Right ventricle myocardium superior (tissue), 1 donor: Measurements from ENCODE around the gene DCX. TPM values are rescaled to one million over a fixed set of nuclear protein-coding genes. Genes with fewer than 3 reads are reported as not detected.
A peak's percentile ranks its signal among the peaks of the same experiment; 100 is the strongest.
"Not testable (repeated sequence)": the region's sequence is repeated elsewhere in the genome, so short reads cannot be mapped to it uniquely, and the experiment has no call there.

Experiments
- ATAC-seq: fragments of 200-7000 bp; cut with Tn5 transposase; one replicate; pipeline ENCODE4 v1.9.1; 2020; ENCODE audit warnings: mild to moderate bottlenecking; ENCODE audit not compliant: poor library complexity
- DNase-seq: peaks from one replicate; pipeline ENCODE4 v3.0.0-alpha.2; 2020
- intact Hi-C: fragments of 100-400 bp; cut with DNase I; formaldehyde crosslinking; loops from one replicate; pipeline ENCODE4 v1.11.2; 2022
- total RNA-seq: library from RNA; stranded (reverse); fragmentation: NEBNext Ultra II Directional; extraction: Animal tissue kit (Norgen Biotek cat#: 25700); gene quantifications from one replicate; pipeline ENCODE4 v1.2.1, GENCODE V29; 2021
- donor health status: DM: no; HTN: yes; CAD: no; lungs with severe emphysema.

Gene DCX
- total RNA-seq, 1 donor from 2014 or later: not detected

DNA sequence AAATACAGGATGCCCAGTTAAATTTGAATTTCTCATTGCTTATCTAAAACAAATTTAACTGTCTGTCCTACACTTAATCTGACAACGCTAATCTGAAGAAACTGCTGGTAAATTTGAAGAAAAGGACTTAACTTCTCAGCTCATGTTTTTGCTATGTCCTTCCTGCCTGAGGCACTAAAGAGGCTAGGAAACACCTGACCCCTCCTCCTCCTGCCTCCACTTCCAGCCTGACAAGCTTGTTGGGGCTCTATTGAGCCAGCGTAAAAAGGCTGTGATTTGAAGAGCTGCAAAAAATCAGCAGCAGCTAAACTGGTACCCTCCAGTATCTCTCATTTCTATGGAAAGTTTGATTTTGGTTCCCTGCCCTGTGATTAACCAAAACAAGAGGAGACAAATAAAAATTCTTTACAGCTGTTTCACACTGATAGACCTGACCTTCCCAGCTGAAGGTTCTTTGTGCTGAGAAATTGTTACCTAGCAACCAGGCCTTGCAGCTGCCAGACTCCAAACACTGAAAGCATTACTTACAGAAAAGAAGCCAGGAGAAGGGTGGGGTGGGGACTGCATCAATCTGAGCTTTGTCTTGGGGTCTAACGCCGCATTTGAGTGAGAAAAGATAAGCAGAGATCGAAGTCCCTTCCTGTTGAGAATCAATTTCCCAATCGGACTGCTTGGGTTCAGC is 35.0 kb downstream of the DCX start:
- DNase-seq (no peak), ATAC-seq (no peak)
- intact Hi-C loops: no loop called here

DNA sequence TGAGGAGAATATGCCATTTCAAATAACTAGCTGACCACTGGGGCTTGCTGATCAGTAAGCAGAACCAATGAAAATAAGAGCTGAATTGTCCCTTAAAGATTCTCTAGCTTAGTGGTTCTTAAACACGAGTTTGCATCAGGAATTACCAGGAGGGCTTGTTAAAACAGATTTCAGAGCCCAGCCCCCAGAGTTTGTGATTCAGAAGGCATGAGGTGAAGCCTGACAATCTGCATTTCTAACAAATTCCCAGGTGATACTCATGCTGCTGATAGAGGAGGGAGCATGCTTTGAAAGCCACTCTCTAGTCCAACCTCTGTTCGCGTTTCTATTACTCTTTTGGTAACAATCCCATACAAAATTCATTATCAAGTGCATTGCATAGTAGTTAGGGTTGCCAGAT is 35.5 kb downstream of the DCX start:
- ATAC-seq (no peak), DNase-seq (no peak)
- intact Hi-C loops: no loop called here

DNA sequence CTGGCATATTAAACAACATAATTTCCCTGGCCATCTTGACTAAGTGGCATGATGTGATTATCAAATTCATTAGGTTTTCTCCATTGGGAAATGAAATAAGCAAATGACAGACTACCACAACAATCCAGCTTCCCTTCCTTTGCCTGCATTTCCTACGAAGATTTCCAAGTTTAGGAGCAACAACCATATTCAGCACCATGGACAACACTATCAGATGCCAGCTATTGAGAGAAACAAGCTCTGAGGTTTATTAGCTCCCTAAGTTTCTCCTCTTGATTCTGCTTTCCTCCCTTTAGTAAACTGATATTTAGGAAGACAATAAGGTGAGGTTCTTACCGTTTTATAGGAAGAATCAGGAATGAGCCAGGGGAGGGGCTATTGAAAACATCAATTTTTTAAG is 36.2 kb downstream of the DCX start:
- ATAC-seq: no peak
- intact Hi-C loops: no loop called here
- no peak for DNase-seq

DNA sequence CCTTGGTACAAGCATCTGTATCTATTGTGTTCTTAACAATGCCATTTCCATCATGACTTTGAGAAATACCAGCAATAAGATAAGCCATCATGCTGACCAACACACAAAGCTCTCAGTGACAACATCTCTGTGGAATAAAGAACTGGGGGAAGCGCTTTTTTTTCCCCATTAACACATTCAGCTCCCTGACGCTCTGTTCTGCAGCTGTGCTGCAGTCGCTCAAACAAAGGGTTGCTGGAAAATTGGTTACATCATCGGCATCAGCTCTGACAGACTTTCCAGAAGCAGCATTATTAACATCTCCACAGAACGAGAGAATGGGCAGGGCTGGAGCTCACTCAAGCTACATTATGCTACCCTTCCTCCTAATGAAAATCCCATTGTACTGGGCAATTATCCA is 39.9 kb downstream of the DCX start:
- DNase-seq: no peak
- ATAC-seq: no peak
- intact Hi-C loops: no loop called here

DNA sequence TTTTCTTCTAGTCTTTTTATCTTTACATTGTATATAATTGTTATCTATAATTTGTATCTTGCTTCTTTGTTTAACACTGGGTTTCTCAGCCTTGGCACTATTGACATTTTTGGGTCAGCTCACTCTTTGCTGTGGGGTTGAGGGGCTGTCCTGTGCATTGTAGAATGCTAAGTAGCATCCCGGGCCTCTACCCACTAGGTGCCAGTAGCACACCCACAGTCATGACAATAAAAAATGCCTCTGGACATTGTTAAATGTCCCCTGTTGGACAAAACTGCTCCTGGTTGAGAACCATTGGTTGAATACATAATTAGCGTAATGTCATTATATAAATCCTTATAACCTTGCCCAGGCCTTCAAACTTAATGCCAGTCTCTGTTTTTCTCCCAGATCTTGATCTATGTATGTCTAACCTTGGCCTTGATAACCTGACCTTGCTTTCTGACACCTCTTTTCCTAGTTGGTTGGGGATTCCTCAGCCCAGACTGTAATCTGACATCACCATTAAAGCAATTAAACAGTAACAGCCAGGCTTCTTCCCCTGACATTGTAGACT is 46.1 kb downstream of the DCX start:
- DNase-seq (no peak), ATAC-seq (no peak)
- intact Hi-C loops: no loop called here

DNA sequence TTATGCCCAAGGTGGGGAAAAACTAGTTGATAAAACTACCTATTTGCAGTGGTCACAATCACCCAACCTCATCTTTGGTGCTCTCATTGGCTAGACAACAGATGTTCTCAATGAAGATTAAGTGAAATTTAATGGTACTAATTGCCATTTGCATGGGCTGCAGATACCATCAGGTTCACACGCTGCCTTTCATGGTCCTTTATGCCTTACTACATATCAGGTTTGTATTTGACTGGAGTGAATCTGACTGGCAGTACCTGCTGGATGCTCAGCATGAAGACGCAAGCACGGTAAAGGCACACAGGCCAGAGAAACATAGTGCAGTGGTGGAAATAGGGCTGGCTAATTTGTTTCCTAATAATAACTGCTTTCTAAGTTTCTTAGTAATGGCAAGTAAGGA is 48.3 kb downstream of the DCX start:
- intact Hi-C loops: no loop called here
- ATAC-seq (no peak), DNase-seq (no peak)

DNA sequence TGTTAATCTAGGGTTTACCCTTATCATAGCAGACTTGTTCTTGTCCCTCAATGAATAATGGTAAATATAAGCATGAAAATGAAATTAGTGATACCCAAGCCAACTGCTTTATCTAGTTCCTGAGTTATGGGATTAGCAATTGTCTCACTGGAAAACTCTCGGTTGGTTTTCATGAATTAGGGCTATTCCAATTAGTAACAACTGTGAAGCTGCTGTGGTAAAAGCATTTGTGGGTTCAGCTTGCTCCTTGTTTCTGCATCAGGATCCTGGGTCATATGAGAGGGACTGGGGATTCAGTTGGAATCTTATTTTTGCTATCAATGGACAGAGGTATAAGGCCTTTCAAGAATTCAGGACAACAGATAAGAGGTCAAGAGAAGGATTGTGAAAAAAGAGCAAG is 50.2 kb downstream of the DCX start:
- intact Hi-C loops: no loop called here
- no peak for DNase-seq

DNA sequence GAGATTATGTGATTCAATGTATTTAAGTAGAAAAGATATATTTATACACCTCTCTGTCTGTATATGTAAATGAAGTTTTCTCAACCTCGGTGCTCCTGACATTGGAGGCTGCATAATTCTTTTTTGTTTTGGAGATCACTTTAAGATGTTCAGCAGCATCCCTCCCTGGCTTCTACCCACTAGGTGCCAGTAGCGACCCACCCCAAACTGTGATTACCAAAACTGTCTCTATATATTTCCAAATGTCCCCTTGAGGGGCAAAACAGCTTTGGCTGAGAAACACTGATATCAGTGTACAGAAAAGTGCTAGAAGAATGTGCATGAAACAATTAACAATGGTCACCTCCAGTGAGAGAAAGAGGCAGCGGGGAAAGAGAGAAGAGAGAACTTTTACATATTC is 51.2 kb downstream of the DCX start:
- intact Hi-C loops: no loop called here
- ATAC-seq: no peak
- no peak for DNase-seq

More for the DNA sequence above, 50.2 kb downstream of the DCX start:
- no peak for ATAC-seq

DNA sequence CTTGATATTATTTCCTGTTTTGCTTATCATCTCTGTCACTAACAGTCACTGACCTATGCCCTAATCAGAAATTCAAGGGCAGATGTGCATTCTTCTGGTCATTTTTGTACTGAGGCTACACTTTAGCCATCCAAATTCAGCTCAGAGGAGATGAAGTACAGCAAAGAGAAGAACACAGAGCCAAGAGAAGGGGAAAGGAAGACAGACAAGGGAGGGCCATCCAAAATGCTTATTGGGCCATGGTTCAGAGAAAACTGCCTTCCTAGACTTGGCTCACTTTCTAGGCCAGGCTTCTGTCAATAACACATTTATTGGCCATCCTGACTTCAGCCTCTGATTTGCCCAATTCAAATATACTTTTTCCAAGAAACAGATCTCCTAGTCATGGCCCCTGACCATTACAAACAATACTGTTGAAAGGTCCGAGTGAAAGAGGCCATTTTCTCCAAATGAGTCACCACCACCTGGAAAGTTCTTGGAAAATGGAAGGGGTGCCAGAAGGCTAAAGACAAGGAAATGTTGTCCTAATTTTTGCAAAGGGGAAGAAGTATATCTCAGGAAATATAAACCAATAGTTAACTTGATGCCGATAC is 56.4 kb downstream of the DCX start:
- ATAC-seq: no peak
- intact Hi-C loops: no loop called here
- DNase-seq: no peak

DNA sequence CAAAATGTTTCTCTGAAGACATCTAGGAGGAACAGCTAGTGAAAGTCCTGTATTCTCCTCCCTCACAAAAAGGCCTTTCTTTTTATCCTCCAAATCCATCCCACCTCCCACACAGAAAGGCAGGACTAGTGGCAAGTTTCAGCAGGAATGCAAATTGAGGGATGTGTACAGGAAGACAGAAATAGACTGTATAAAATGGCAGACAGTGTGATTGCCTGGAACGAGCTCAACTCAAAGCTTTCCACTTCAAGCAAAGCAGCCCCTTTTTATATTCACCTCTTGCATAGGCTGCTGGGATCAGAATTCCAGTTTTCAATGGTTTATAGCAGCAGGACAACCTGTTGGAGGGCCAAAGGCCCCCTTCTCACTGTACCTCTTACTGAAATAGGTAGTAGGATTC is 57.5 kb downstream of the DCX start:
- no peak for ATAC-seq
- intact Hi-C loops: no loop called here
- no peak for DNase-seq

DNA sequence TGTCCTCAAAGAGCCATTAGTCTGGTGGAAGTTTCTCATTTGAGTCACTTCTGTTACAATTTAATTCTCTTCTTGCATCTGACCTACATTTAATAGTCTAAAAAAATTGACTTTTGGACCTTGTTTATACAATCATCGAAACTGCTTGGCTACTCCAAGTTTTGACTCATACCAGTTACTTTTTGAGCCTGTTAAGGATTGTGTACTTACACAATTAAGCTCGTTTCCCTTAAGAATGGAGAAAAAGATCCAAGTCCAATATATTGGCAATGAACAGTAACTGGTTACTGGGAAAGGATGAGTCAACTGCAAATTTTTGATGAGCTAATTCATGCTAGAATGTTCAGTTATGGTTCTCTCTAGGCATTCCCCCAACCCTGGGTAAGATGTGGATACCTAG is 58.2 kb downstream of the DCX start:
- intact Hi-C loops: no loop called here
- ATAC-seq (no peak), DNase-seq (no peak)

DNA sequence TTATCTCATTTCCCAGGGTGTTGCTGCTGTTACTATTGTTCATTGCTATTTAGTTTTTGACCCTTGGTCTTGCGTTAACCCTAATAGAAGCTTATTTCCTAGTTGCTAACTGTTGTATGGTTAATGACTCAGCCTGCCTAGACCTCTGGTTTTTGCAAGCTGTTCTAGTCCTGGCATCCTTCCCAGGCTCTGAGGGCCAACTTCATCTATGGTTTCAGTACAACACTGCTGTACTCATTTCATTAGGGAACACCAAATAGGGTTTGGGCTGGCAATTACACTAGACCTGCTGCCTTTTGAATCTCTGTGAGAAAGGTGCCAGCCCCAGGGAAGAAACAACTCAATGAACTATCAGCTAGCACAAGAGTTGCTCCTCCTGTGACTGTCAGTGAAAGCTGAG is 59.6 kb downstream of the DCX start:
- DNase-seq: peak; percentile 35
- ATAC-seq: peak; percentile 82
- intact Hi-C loops: no loop called here

DNA sequence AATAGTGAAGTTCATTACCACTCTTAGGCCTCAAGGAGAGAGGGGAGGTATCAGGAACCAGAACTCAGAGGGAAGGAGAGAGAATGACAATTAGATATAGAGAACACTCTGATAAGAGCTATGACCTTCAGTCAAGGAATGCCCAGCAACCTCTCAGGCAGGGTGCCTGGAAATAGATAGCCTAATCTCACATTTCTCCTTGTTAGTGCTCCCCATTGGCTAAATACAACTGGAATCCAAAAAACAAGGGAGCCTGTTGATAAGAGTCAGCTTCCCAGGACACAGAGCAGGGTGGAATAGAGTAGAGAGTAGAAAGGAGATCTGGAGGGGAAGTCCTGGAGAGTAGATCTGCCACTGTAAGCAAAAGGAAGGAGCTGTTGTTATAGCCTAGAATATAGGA is 62.1 kb downstream of the DCX start:
- ATAC-seq: peak; percentile 70
- no peak for DNase-seq
- intact Hi-C loops: no loop called here

DNA sequence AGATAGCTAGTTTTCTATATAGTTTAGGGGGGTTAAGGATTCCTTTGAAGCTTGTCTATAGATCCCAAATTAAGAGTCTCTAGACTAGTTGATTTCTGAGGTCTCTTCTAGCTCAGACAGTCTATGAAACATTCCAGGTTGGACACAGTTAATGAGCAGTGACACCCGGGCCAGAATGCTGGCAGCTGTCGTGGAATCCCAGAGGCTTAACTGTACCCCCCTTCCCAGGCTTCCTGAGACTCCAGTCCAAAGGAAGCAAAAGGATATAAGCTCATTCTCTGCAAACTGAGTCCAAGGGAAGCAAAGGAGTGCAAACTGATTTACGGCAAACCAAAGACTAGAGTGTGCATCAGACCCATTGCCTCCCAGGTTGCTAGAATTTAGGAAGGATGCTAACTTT is 62.9 kb downstream of the DCX start:
- intact Hi-C loops: no loop called here
- ATAC-seq (no peak), DNase-seq (no peak)

DNA sequence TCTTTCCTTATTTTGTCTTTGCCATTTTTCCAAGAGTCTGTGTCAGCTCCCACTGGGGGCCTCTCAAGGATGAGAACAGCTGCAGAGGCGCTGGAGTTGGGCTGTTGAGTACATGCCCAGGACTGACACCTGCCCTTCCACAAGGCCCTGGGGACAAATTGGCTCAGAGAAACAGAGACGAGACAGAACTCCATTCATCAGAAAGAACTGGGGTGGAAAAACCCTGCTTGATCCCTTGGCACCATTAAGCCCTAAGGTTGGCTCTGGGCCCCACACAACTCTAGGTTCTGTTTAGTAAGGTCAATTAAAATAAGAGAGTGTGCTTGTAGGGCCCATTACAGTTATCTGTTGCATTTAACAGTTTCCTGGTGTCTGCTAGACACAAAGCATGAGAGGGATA is 63.6 kb downstream of the DCX start:
- ATAC-seq: peak; percentile 41
- intact Hi-C loops: no loop called here
- DNase-seq: peak; percentile 33

DNA sequence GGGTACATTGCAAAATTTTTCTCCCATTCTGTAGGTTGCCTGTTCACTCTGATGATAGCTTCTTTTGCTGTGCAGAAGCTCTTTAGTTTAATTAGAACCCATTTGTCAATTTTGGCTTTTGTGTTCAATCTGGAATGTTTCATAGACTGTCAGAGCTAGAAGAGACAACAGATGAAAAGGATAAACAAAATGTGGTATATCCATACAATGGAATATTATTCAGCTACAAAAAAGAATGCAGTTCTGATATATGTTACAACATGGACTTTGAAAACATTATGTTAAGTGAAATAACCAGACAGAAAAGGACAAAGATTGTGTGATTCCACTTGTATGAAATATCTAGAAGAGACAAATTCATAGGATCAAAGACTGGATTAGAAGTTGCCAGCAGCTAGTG is 65.8 kb downstream of the DCX start:
- ATAC-seq: not testable (repeated sequence)

DNA sequence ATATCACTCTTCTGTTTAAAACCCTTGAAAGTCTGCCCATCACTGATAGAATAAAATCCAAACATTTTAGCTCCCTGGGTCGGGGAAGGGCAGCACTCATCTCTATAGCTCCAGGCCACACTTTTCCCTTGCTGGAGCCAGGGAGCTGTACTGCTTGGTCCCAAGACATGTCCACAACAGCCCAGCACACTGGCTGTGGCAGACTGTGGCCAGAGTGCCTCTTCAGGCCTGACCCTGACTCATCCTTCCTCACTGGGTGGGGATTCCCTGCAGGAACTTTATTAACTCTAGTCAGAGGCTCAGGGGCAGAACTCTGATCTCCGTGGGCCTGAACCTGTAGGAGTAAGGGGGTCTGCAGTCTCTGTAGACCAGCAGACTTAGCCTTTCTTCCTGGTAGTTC is 71.9 kb downstream of the DCX start:
- no peak for ATAC-seq
- DNase-seq: no peak
- intact Hi-C loops: no loop called here

More for the DNA sequence above, 65.8 kb downstream of the DCX start:
- DNase-seq, intact Hi-C loops: not testable (repeated sequence)

DNA sequence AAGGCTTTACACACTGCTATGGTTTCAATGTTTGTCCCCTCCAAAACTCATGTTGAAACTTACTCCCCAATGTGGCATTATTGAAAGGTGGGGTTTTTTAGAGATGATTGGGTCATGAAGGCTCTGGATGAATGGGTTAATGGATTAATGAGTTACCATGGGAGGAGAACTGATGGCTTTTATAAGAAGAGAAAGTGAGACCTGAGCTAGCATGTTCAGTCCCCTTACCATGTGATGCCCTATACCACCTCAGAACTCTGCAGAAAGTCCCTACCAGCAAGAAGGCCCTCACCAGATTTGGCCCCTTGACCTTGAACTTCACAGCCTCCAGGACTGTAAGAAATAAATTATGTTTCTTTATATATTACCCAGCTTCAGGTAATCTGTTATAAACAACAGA is 72.8 kb downstream of the DCX start:
- intact Hi-C loops: no loop called here
- DNase-seq: no peak
- ATAC-seq: no peak

DNA sequence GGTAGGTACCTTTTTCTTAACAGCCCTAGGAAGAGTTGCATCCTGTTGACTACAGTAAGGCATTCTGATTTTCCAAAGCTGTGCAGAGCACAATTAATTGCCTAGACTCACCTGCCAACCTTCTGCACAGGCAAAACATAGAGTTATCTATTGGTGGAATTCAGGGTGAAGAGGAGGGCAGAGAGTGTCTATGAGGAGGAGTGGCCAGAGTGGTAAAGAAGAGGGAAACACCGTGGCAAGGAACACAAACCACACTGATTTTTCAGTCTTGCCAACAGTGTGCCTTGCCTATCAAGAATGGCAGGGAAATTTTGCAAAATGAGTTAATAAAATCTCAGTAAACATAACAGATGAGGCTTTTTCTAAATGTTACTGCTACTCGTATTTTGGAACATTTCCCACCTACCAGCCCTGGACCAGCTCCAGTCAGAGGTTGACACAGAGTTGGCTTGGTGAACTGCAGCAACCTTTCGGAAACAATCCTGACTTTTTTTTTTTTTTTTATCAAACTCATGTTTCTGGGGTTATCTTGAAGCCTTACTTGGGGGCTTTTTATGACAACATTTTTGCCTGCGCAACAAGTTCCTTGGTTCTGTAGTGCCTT is 73.8 kb downstream of the DCX start:
- DNase-seq: no peak
- intact Hi-C loops: no loop called here
- no peak for ATAC-seq

DNA sequence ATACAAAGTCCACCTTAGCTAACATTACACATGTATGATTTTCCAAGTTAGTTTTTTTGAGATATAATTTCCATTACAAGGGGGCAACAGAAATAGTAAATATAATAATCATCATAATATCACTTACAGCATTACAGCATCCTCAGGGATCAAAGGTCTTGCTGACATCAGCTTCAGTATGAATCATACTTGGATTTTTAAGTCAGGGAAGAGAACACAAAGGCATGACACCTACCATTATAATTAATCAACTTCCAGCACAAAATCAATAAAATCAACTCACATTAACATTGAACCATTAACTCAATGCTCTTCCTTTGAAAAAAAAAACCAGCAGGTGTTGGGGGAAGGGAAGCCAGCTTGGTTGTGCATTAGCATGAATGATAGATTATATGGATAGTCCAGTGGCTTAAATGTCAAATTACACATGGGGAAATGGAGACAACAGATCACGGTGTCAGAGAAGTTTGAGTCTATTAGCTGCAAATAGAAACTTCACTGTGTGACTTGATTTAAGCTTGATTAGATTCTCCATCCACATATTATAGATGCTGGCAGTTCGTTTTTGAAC is 74.8 kb downstream of the DCX start:
- ATAC-seq: no peak
- DNase-seq: no peak
- intact Hi-C loops: no loop called here
